ENCODE data around the gene SLMAP.

DNA sequence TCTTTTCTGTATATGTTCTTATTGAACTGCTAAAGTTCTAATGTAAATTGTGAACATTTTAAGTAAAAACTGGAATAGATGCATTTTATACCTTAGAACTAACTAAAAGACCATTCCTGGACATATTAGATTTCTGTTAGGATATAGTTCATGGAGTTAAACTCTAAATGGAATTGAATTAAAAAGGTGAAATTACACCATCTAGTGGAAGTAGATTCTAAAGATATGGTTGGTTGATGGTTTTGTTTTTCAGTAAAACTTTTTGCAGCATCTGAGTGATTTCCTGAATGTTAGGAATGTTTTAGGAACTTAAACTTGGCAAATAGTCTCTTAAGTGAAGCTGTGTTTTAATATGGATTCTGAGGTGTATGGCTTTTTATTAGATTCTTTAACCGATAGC is 96.8 kb downstream of the SLMAP start:
- TF ChIP-seq, protein P1, sequence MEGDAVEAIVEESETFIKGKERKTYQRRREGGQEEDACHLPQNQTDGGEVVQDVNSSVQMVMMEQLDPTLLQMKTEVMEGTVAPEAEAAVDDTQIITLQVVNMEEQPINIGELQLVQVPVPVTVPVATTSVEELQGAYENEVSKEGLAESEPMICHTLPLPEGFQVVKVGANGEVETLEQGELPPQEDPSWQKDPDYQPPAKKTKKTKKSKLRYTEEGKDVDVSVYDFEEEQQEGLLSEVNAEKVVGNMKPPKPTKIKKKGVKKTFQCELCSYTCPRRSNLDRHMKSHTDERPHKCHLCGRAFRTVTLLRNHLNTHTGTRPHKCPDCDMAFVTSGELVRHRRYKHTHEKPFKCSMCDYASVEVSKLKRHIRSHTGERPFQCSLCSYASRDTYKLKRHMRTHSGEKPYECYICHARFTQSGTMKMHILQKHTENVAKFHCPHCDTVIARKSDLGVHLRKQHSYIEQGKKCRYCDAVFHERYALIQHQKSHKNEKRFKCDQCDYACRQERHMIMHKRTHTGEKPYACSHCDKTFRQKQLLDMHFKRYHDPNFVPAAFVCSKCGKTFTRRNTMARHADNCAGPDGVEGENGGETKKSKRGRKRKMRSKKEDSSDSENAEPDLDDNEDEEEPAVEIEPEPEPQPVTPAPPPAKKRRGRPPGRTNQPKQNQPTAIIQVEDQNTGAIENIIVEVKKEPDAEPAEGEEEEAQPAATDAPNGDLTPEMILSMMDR (IDR thresholded peaks at IDR 0.05): peak; percentile 63
- TF ChIP-seq NFIC (IDR thresholded peaks at IDR 0.05; ENCODE audit: borderline replicate concordance): no peak
- TF ChIP-seq, protein P2, sequence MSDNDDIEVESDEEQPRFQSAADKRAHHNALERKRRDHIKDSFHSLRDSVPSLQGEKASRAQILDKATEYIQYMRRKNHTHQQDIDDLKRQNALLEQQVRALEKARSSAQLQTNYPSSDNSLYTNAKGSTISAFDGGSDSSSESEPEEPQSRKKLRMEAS (IDR thresholded peaks at IDR 0.05; ENCODE audit: low read depth): no peak

Data from SK-N-SH (cell line).